ENCODE data around the gene SGCD.

DNA sequence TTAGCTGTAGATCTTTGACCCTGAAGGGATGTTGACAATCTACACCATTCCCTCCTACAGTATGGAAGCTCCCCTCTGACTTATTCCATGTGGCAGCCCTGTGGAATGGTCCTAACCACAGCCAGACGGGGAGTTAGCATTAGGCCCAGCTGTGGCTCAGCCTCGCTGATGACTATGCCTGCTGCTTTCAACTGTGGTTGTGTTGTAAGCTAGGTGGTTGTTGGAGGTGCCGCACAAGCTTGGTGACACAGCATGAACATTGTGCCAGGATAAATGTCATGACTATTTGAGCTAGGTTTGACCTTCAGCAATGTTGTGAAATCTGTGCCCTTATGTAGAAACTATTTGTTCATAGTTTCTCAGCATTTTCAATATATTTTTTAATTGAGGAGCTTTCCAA, 40.6 kb downstream of the SGCD start:
- TF ChIP-seq, protein P1, sequence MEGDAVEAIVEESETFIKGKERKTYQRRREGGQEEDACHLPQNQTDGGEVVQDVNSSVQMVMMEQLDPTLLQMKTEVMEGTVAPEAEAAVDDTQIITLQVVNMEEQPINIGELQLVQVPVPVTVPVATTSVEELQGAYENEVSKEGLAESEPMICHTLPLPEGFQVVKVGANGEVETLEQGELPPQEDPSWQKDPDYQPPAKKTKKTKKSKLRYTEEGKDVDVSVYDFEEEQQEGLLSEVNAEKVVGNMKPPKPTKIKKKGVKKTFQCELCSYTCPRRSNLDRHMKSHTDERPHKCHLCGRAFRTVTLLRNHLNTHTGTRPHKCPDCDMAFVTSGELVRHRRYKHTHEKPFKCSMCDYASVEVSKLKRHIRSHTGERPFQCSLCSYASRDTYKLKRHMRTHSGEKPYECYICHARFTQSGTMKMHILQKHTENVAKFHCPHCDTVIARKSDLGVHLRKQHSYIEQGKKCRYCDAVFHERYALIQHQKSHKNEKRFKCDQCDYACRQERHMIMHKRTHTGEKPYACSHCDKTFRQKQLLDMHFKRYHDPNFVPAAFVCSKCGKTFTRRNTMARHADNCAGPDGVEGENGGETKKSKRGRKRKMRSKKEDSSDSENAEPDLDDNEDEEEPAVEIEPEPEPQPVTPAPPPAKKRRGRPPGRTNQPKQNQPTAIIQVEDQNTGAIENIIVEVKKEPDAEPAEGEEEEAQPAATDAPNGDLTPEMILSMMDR (IDR thresholded peaks at IDR 0.05; ENCODE audit: insufficient read depth, low read length), result no peak
- no peak for TF ChIP-seq POLR2AphosphoS5 (IDR thresholded peaks at IDR 0.05; ENCODE audit: low read depth)
- TF ChIP-seq, protein P2, sequence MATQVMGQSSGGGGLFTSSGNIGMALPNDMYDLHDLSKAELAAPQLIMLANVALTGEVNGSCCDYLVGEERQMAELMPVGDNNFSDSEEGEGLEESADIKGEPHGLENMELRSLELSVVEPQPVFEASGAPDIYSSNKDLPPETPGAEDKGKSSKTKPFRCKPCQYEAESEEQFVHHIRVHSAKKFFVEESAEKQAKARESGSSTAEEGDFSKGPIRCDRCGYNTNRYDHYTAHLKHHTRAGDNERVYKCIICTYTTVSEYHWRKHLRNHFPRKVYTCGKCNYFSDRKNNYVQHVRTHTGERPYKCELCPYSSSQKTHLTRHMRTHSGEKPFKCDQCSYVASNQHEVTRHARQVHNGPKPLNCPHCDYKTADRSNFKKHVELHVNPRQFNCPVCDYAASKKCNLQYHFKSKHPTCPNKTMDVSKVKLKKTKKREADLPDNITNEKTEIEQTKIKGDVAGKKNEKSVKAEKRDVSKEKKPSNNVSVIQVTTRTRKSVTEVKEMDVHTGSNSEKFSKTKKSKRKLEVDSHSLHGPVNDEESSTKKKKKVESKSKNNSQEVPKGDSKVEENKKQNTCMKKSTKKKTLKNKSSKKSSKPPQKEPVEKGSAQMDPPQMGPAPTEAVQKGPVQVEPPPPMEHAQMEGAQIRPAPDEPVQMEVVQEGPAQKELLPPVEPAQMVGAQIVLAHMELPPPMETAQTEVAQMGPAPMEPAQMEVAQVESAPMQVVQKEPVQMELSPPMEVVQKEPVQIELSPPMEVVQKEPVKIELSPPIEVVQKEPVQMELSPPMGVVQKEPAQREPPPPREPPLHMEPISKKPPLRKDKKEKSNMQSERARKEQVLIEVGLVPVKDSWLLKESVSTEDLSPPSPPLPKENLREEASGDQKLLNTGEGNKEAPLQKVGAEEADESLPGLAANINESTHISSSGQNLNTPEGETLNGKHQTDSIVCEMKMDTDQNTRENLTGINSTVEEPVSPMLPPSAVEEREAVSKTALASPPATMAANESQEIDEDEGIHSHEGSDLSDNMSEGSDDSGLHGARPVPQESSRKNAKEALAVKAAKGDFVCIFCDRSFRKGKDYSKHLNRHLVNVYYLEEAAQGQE (IDR thresholded peaks at IDR 0.05; ENCODE audit: insufficient replicate concordance, low read depth), result no peak
